ENCODE results near the gene MRPS26.
"Not testable (repeated sequence)": the region's sequence is repeated elsewhere in the genome, so short reads cannot be mapped to it uniquely, and the experiment has no call there.

Gene MRPS26

GRCh38 chr20:3074812-3075211 is 29.0 kb downstream of the MRPS26 start:
- no peak for DNase-seq (ENCODE audit: low read depth)

GRCh38 chr20:3075315-3075714 is 29.5 kb downstream of the MRPS26 start:
- DNase-seq (ENCODE audit: low read depth), result not testable (repeated sequence)

GRCh38 chr20:3077618-3078134 is 31.8 kb downstream of the MRPS26 start:
- DNase-seq (ENCODE audit: low read depth), result no peak

GRCh38 chr20:3080939-3081388 is 35.1 kb downstream of the MRPS26 start:
- peak; percentile 50 for DNase-seq (ENCODE audit: low read depth)

- DNase-seq (ENCODE audit: low read depth), result no peak
Measured at GRCh38 chr20:3081641-3082040, 35.8 kb downstream of the MRPS26 start.

- DNase-seq (ENCODE audit: low read depth), result no peak
Measured at GRCh38 chr20:3082306-3082951, 36.6 kb downstream of the MRPS26 start.

- DNase-seq (ENCODE audit: low read depth), result no peak
Measured at GRCh38 chr20:3082955-3083952, 37.4 kb downstream of the MRPS26 start.

- no peak for DNase-seq (ENCODE audit: low read depth)
Measured at GRCh38 chr20:3084283-3084985, 38.6 kb downstream of the MRPS26 start, which contains the start of gene AVP. TSS of gene AVP (minus strand) at chr20:3084724. CDS start at chr20:3084674, 50 bp downstream.

GRCh38 chr20:3084986-3085360 is 39.1 kb downstream of the MRPS26 start:
- no peak for DNase-seq (ENCODE audit: low read depth)

- DNase-seq (ENCODE audit: low read depth), result no peak
Measured at GRCh38 chr20:3085571-3086072, 39.8 kb downstream of the MRPS26 start.

- DNase-seq (ENCODE audit: low read depth), result no peak
Measured at GRCh38 chr20:3088031-3088430, 42.2 kb downstream of the MRPS26 start.

- no peak for DNase-seq (ENCODE audit: low read depth)
Measured at GRCh38 chr20:3090565-3090964, 44.7 kb downstream of the MRPS26 start.

GRCh38 chr20:3092611-3093379 is 46.9 kb downstream of the MRPS26 start:
- no peak for DNase-seq (ENCODE audit: low read depth)

- DNase-seq (ENCODE audit: low read depth), result no peak
Measured at GRCh38 chr20:3093861-3094361, 48.1 kb downstream of the MRPS26 start.

- no peak for DNase-seq (ENCODE audit: low read depth)
Measured at GRCh38 chr20:3094848-3095629, 49.2 kb downstream of the MRPS26 start.

Measured in GM04503 (cell line).